Mucosa of descending colon (tissue), 3 donors: ENCODE data around the gene GSX1. TPM values are rescaled to one million over a fixed set of nuclear protein-coding genes. Genes with fewer than 3 reads are reported as not detected.

Source experiments
- ATAC-seq: fragments of 200-7000 bp; cut with Tn5 transposase; one replicate; pipeline ENCODE4 v1.9.1; 2020; ENCODE audit warnings: mild to moderate bottlenecking, moderate library complexity
- DNase-seq, 3 donors: peaks; one replicate each; pipeline ENCODE4 v3.0.0-alpha.2; 2020
- H3K36me3 ChIP-seq: fragments of 200-600 bp; one replicate; pipeline ENCODE4 v1.8.0; 2021; ENCODE audit warnings: low read depth, mild to moderate bottlenecking
- H3K4me1 ChIP-seq: fragments of 200-600 bp; one replicate; pipeline ENCODE4 v1.8.0; 2021; ENCODE audit warnings: low read depth, mild to moderate bottlenecking
- H3K4me3 ChIP-seq: fragments of 200-600 bp; one replicate; pipeline ENCODE4 v1.8.0; 2021; ENCODE audit warnings: mild to moderate bottlenecking
- H3K9me3 ChIP-seq: fragments of 200-600 bp; one replicate; pipeline ENCODE4 v1.8.0; 2021; ENCODE audit warnings: mild to moderate bottlenecking
- CTCF ChIP-seq: fragments of 200-600 bp; IDR thresholded peaks from one replicate; pipeline ENCODE4 v1.8.0; 2022; ENCODE audit warnings: antibody characterized with exemption, mild to moderate bottlenecking
- intact Hi-C, 2 donors: fragments of 100-400 bp; cut with DNase I in 1 of 2; cut with micrococcal nuclease in 1 of 2; formaldehyde crosslinking; loops; one replicate each; pipeline versions ENCODE4 v1.11.0 to v1.11.1; 2022; cut with DNase I, micrococcal nuclease
- total RNA-seq, 3 donors: library from RNA; stranded (reverse); fragmentation: NEBNext Ultra II Directional in 2 of 3; extraction: Animal tissue kit (Norgen Biotek cat#: 25700) in 2 of 3; gene quantifications; one replicate each; pipeline versions ENCODE4 v1.2.1 to v1.2.4, GENCODE V29; 2021 to 2023
- donor health status: DM: no; HTN: no; CAD: no; lungs with moderate emphysema.
- donor health status: DM: no; HTN: no; CAD: no.
- donor health status: DM: no; HTN: yes; CAD: no.

GSX1 gene
- total RNA-seq, 3 donors from 2014 or later = not detected

GRCh38 chr13:27790523-27790922 is 1.8 kb upstream of the GSX1 start:
- ATAC-seq (no peak), DNase-seq (no peak)
- H3K4me3 ChIP-seq = no peak overlapping the region
- H3K4me1 ChIP-seq = peaks cover 19% of the 10 kb centered on the region
- no peaks in the 10 kb centered on the region for H3K9me3 ChIP-seq
- no peaks in the 10 kb centered on the region for H3K36me3 ChIP-seq
- TF ChIP-seq CTCF = no peak
- intact Hi-C loops = no loop called here

GRCh38 chr13:27791146-27791900 is 960 bp upstream of the GSX1 start:
- Histone ChIP-seq H3K36me3 (no peaks in the 10 kb centered on the region), H3K9me3 (no peaks in the 10 kb centered on the region), H3K4me1 (peaks cover 19% of the 10 kb centered on the region), H3K4me3 (no peak overlapping the region)
- TF ChIP-seq CTCF = no peak
- intact Hi-C loops = no loop called here
- no peak for DNase-seq
- no peak for ATAC-seq

- no peaks in the 10 kb centered on the region for H3K36me3 ChIP-seq
- peaks cover 19% of the 10 kb centered on the region for H3K4me1 ChIP-seq
- ATAC-seq = no peak
- no peak for TF ChIP-seq CTCF
- H3K9me3 ChIP-seq = no peaks in the 10 kb centered on the region
- DNase-seq = no peak
- H3K4me3 ChIP-seq = no peak overlapping the region
- intact Hi-C loops = no loop called here
Observed at GRCh38 chr13:27791901-27792392, 336 bp upstream of the GSX1 start.

GRCh38 chr13:27793507-27794367 is 1.5 kb downstream of the GSX1 start:
- ATAC-seq = no peak
- no peaks in the 10 kb centered on the region for H3K36me3 ChIP-seq
- no peaks in the 10 kb centered on the region for H3K9me3 ChIP-seq
- DNase-seq = no peak
- intact Hi-C loops = no loop called here
- no peak for TF ChIP-seq CTCF
- H3K4me3 ChIP-seq = no peak overlapping the region
- H3K4me1 ChIP-seq = peaks cover 19% of the 10 kb centered on the region

GRCh38 chr13:27794368-27794691 is 2.0 kb downstream of the GSX1 start:
- no peak overlapping the region for H3K4me3 ChIP-seq
- no peaks in the 10 kb centered on the region for H3K9me3 ChIP-seq
- intact Hi-C loops = no loop called here
- H3K36me3 ChIP-seq = no peaks in the 10 kb centered on the region
- TF ChIP-seq CTCF = no peak
- no peak for DNase-seq
- H3K4me1 ChIP-seq = peaks cover 19% of the 10 kb centered on the region
- no peak for ATAC-seq
